Measurements from ENCODE around the gene NOL3. TPM values are rescaled to one million over a fixed set of nuclear protein-coding genes. Genes with fewer than 3 reads are reported as not detected.
A peak's percentile ranks its signal among the peaks of the same experiment; 100 is the strongest.

The NOL3 gene
- total RNA-seq, 1 donor from 2014 or later, result 8.4 TPM

- Mint-ChIP-seq H3K27ac (no peak overlapping the region), H3K4me3 (peak overlapping the region; percentile 74), H3K36me3 (peaks cover 8% of the 10 kb centered on the region), H3K27me3 (peaks cover 36% of the 10 kb centered on the region), H3K4me1 (ENCODE audit: unreplicated experiment) (peaks cover 14% of the 10 kb centered on the region), H3K9me3 (no peaks in the 10 kb centered on the region)
- no peak for DNase-seq (ENCODE audit: extremely low spot score, unreplicated experiment)
- peak; percentile 46 for TF ChIP-seq CTCF (conservative IDR thresholded peaks at IDR 0.05)
These were observed 7.7 kb downstream of the NOL3 start for GRCh38 chr16:67177743-67178699.

GRCh38 chr16:67179421-67180080 lies 9.2 kb downstream of the NOL3 start:
- Mint-ChIP-seq H3K4me3 (no peak overlapping the region), H3K27ac (no peak overlapping the region), H3K4me1 (ENCODE audit: unreplicated experiment) (peaks cover 5% of the 10 kb centered on the region), H3K36me3 (peaks cover 8% of the 10 kb centered on the region), H3K27me3 (peaks cover 25% of the 10 kb centered on the region), H3K9me3 (no peaks in the 10 kb centered on the region)
- TF ChIP-seq CTCF (conservative IDR thresholded peaks at IDR 0.05), result peak; percentile 31
- no peak for DNase-seq (ENCODE audit: extremely low spot score, unreplicated experiment)

GRCh38 chr16:67180166-67180565 lies 9.8 kb downstream of the NOL3 start:
- H3K27me3 Mint-ChIP-seq, result peaks cover 26% of the 10 kb centered on the region
- H3K4me3 Mint-ChIP-seq, result no peak overlapping the region
- no peak overlapping the region for H3K27ac Mint-ChIP-seq
- H3K9me3 Mint-ChIP-seq, result no peaks in the 10 kb centered on the region
- no peak for TF ChIP-seq CTCF (conservative IDR thresholded peaks at IDR 0.05)
- H3K36me3 Mint-ChIP-seq, result peaks cover 8% of the 10 kb centered on the region
- peaks cover 6% of the 10 kb centered on the region for H3K4me1 Mint-ChIP-seq (ENCODE audit: unreplicated experiment)
- no peak for DNase-seq (ENCODE audit: extremely low spot score, unreplicated experiment)

- TF ChIP-seq CTCF (conservative IDR thresholded peaks at IDR 0.05), result no peak
- no peak overlapping the region for H3K27ac Mint-ChIP-seq
- DNase-seq (ENCODE audit: extremely low spot score, unreplicated experiment), result no peak
- peaks cover 8% of the 10 kb centered on the region for H3K36me3 Mint-ChIP-seq
- H3K9me3 Mint-ChIP-seq, result no peaks in the 10 kb centered on the region
- peaks cover 24% of the 10 kb centered on the region for H3K27me3 Mint-ChIP-seq
- no peak overlapping the region for H3K4me3 Mint-ChIP-seq
- H3K4me1 Mint-ChIP-seq (ENCODE audit: unreplicated experiment), result peaks cover 12% of the 10 kb centered on the region
These were observed 11.0 kb downstream of the NOL3 start for GRCh38 chr16:67181346-67181745.

GRCh38 chr16:67182288-67182687 lies 11.9 kb downstream of the NOL3 start:
- Mint-ChIP-seq H3K36me3 (peaks cover 4% of the 10 kb centered on the region), H3K4me3 (no peak overlapping the region), H3K9me3 (no peaks in the 10 kb centered on the region), H3K4me1 (ENCODE audit: unreplicated experiment) (peaks cover 12% of the 10 kb centered on the region), H3K27ac (no peak overlapping the region), H3K27me3 (peaks cover 23% of the 10 kb centered on the region)
- DNase-seq (ENCODE audit: extremely low spot score, unreplicated experiment), result no peak
- TF ChIP-seq CTCF (conservative IDR thresholded peaks at IDR 0.05), result no peak
